Measurements from ENCODE around the gene GOLGA8H. TPM values are rescaled to one million over a fixed set of nuclear protein-coding genes. Genes with fewer than 3 reads are reported as not detected.

The GOLGA8H gene
- total RNA-seq, 1 experiment from 2014 or later, result 2.1 TPM

Other genes starting within 250 kb of the GOLGA8H start
- 4.3 and 5.9 TPM in 2 replicates for gene CHRFAM7A, start 210.5 kb upstream of the GOLGA8H start, total RNA-seq (2014; rRNA removed; shearing (Covaris generic))
- gene GOLGA8R, start 189.8 kb upstream of the GOLGA8H start, total RNA-seq (2014; rRNA removed; shearing (Covaris generic)), result 0.28 and 0.69 TPM in 2 replicates
- gene GOLGA8Q, start 52.0 kb upstream of the GOLGA8H start, total RNA-seq (2014; rRNA removed; shearing (Covaris generic)), result 0.18 TPM in 1 of 2 replicates, not detected in the other